H1 (cell line): ENCODE data around the gene APOC1. TPM values are rescaled to one million over a fixed set of nuclear protein-coding genes. Genes with fewer than 3 reads are reported as not detected.

Source experiments
- CTCF ChIA-PET: fragments of 300-600 bp; sonication (Branson Sonifier 250); formaldehyde crosslinking; loops from one replicate; lab custom pipeline; 2021; ENCODE audit not compliant: partially characterized antibody; lab: Charles Lee
- POLR2A ChIA-PET: fragments of 300-600 bp; sonication (Branson Sonifier 250); formaldehyde crosslinking; loops from one replicate; lab custom pipeline; 2021; ENCODE audit warnings: inconsistent platforms; ENCODE audit not compliant: partially characterized antibody; lab: Charles Lee
- DNase-seq, 2 experiments: peaks; one replicate each; pipeline versions ENCODE4 v3.0.0 to v3.0.0-alpha.2; 2010 to 2022; ENCODE audit warnings: low spot score in 2 of 2, low read depth in 1 of 2, mixed read lengths in 1 of 2
- FAIRE-seq: peaks from 2 replicates; lab custom pipeline; 2011; peaks lifted over from hg19 to GRCh38; lab: Jason Lieb, UNC
- H2AFZ ChIP-seq: 2 replicates; pipeline ENCODE4 v1.8.1; 2012; ENCODE audit warnings: low read length, inconsistent platforms
- H2AK5ac ChIP-seq: 2 replicates; pipeline ENCODE4 v1.6.1; 2013; ENCODE audit warnings: low read depth, low read length
- H2BK120ac ChIP-seq: replicated peaks from 2 replicates; pipeline ENCODE3; 2013; ENCODE audit warnings: low read depth, low read length, inconsistent platforms
- H2BK12ac ChIP-seq: 2 replicates; pipeline ENCODE4 v1.6.1; 2013; ENCODE audit warnings: low read depth, low read length
- H2BK15ac ChIP-seq: 2 replicates; pipeline ENCODE4 v1.6.1; 2013; ENCODE audit warnings: low read length
- H2BK20ac ChIP-seq: 2 replicates; pipeline ENCODE4 v1.6.1; 2013; ENCODE audit warnings: low read length
- H2BK5ac ChIP-seq: 2 replicates; pipeline ENCODE4 v1.6.1; 2013; ENCODE audit warnings: low read depth, low read length
- H3K14ac ChIP-seq: 2 replicates; pipeline ENCODE4 v1.6.1; 2013; ENCODE audit warnings: inconsistent platforms; ENCODE audit not compliant: insufficient read length
- H3K18ac ChIP-seq: 2 replicates; pipeline ENCODE4 v1.6.1; 2013; ENCODE audit warnings: low read length; ENCODE audit errors: extremely low read depth
- H3K23ac ChIP-seq: 2 replicates; pipeline ENCODE4 v1.6.1; 2013; ENCODE audit warnings: inconsistent platforms; ENCODE audit not compliant: insufficient read length
- H3K23me2 ChIP-seq: 2 replicates; pipeline ENCODE4 v1.6.1; 2013; ENCODE audit warnings: low read depth, low read length
- H3K27ac ChIP-seq: 2 replicates; pipeline ENCODE4 v1.6.1; 2011; ENCODE audit warnings: low read depth, low read length, inconsistent platforms
- H3K27me3 ChIP-seq, 4 experiments: replicated peaks in 1 of 4; 1 replicate in 1 of 4; 2 replicates in 3 of 4; pipeline versions ENCODE4 v1.6.1 to v1.8.1; 2011 to 2013; ENCODE audit warnings: low read length in 3 of 4, mild to moderate bottlenecking in 3 of 4, inconsistent platforms in 2 of 4, mixed read lengths in 2 of 4, moderate library complexity in 1 of 4; ENCODE audit not compliant: control insufficient read depth in 3 of 4, insufficient read depth in 3 of 4; ENCODE audit errors: extremely low read depth in 1 of 4
- H3K36me3 ChIP-seq, 4 experiments: 2 replicates each; pipeline versions ENCODE4 v1.6.1 to v1.8.1; 2011 to 2013; ENCODE audit warnings: mild to moderate bottlenecking in 4 of 4, low read length in 3 of 4, moderate library complexity in 2 of 4, control low read depth in 1 of 4, inconsistent platforms in 1 of 4; ENCODE audit not compliant: insufficient read depth in 4 of 4, control insufficient read depth in 2 of 4
- H3K4ac ChIP-seq: replicated peaks from 2 replicates; pipeline ENCODE3; 2013; ENCODE audit warnings: low read length, low read depth, mixed read lengths, inconsistent platforms; ENCODE audit not compliant: insufficient read length
- H3K4me1 ChIP-seq, 4 experiments: replicated peaks in 1 of 4; 1 replicate in 1 of 4; 2 replicates in 3 of 4; pipeline versions ENCODE4 v1.6.1 to v1.8.1; 2011 to 2013; ENCODE audit warnings: low read length in 3 of 4, inconsistent platforms in 2 of 4, mixed read lengths in 1 of 4; ENCODE audit not compliant: insufficient read depth in 4 of 4, control insufficient read depth in 3 of 4
- H3K4me2 ChIP-seq, 2 experiments: 2 replicates each; pipeline versions ENCODE4 v1.6.1 to v1.8.1; 2011 to 2013; ENCODE audit warnings: low read depth in 2 of 2, low read length in 2 of 2, control low read depth in 1 of 2, inconsistent platforms in 1 of 2, mild to moderate bottlenecking in 1 of 2; ENCODE audit not compliant: insufficient read depth in 1 of 2
- H3K4me3 ChIP-seq, 4 experiments: fragments of 200-600, 300-600 bp in 1 of 4; sonication (generic), shearing (Covaris generic), sonication (Bioruptor Twin) in 1 of 4; 2 replicates each; pipeline versions ENCODE4 v1.5.1 to v1.8.1; 2011 to 2016; ENCODE audit warnings: low read length in 4 of 4, low read depth in 3 of 4, control low read depth in 2 of 4, inconsistent platforms in 2 of 4, mild to moderate bottlenecking in 2 of 4, mixed read lengths in 1 of 4, moderate library complexity in 1 of 4; ENCODE audit not compliant: insufficient read depth in 2 of 4; ENCODE audit errors: extremely low read depth in 1 of 4
- H3K56ac ChIP-seq: replicated peaks from 2 replicates; pipeline ENCODE3; 2013; ENCODE audit warnings: low read depth, mild to moderate bottlenecking, mixed read lengths, low read length, inconsistent platforms; ENCODE audit not compliant: insufficient read length
- H3K79me1 ChIP-seq: 2 replicates; pipeline ENCODE4 v1.6.1; 2013; ENCODE audit warnings: low read depth, low read length, control low read depth
- H3K79me2 ChIP-seq, 2 experiments: 2 replicates each; pipeline versions ENCODE4 v1.6.1 to v1.8.1; 2012 to 2013; ENCODE audit warnings: low read length in 2 of 2, mild to moderate bottlenecking in 2 of 2, inconsistent platforms in 1 of 2; ENCODE audit not compliant: insufficient read depth in 2 of 2, control insufficient read depth in 1 of 2
- H3K9ac ChIP-seq, 4 experiments: replicated peaks in 1 of 4; 1 replicate in 1 of 4; 2 replicates in 3 of 4; pipeline versions ENCODE4 v1.6.1 to v1.8.1; 2011 to 2013; ENCODE audit warnings: low read depth in 3 of 4, low read length in 3 of 4, control low read depth in 2 of 4, mild to moderate bottlenecking in 2 of 4, moderate library complexity in 2 of 4, inconsistent platforms in 1 of 4; ENCODE audit errors: extremely low read depth in 1 of 4
- H3K9me3 ChIP-seq, 2 experiments: 2 replicates each; pipeline versions ENCODE4 v1.6.1 to v1.8.1; 2012 to 2013; ENCODE audit warnings: mild to moderate bottlenecking in 2 of 2, moderate library complexity in 2 of 2, control low read depth in 1 of 2, inconsistent platforms in 1 of 2, low read depth in 1 of 2, low read length in 1 of 2, mixed read lengths in 1 of 2; ENCODE audit not compliant: insufficient read depth in 2 of 2
- H4K20me1 ChIP-seq, 2 experiments: replicated peaks in 1 of 2; 2 replicates each; pipeline versions ENCODE3 to v1.8.1; 2011 to 2013; ENCODE audit warnings: inconsistent platforms in 2 of 2, low read length in 2 of 2, mild to moderate bottlenecking in 1 of 2; ENCODE audit not compliant: insufficient read depth in 2 of 2, control insufficient read depth in 1 of 2
- H4K5ac ChIP-seq: 2 replicates; pipeline ENCODE4 v1.6.1; 2013; ENCODE audit warnings: low read length, low read depth, mixed read lengths, inconsistent platforms; ENCODE audit not compliant: insufficient read length
- H4K8ac ChIP-seq: 2 replicates; pipeline ENCODE4 v1.8.0; 2013; ENCODE audit warnings: mild to moderate bottlenecking, moderate library complexity, low read length, inconsistent platforms; ENCODE audit not compliant: insufficient read depth; ENCODE audit errors: extremely low read depth
- H4K91ac ChIP-seq: replicated peaks from 2 replicates; pipeline ENCODE3; 2013; ENCODE audit warnings: low read length, mixed read lengths, inconsistent platforms; ENCODE audit not compliant: insufficient read length
- FOSL1 ChIP-seq: IDR thresholded peaks from 2 replicates; pipeline ENCODE4 v1.6.1; 2011; ENCODE audit warnings: mild to moderate bottlenecking, low read depth, low read length, moderate library complexity; ENCODE audit not compliant: insufficient read depth
- JUN ChIP-seq: IDR thresholded peaks from 2 replicates; pipeline ENCODE4 v1.6.1; 2011; ENCODE audit warnings: low read depth, mild to moderate bottlenecking, improper control_type of control experiment, low read length
- KDM5A ChIP-seq: fragments of 200-600 bp; IDR thresholded peaks from 2 replicates; pipeline ENCODE4 v1.7.1; 2012; ENCODE audit warnings: mild to moderate bottlenecking, low read length, inconsistent platforms, mixed read lengths
- RAD21 ChIP-seq, 2 experiments: IDR thresholded peaks in 1 of 2; conservative IDR thresholded peaks in 1 of 2; 2 replicates each; pipeline ENCODE4 v1.6.1; 2011; ENCODE audit warnings: low read depth in 2 of 2, low read length in 2 of 2, improper control_type of control experiment in 1 of 2, inconsistent platforms in 1 of 2, mild to moderate bottlenecking in 1 of 2, moderate library complexity in 1 of 2
- RFX5 ChIP-seq: IDR thresholded peaks from 2 replicates; pipeline ENCODE4 v1.6.1; 2011; ENCODE audit warnings: low read depth, low read length, improper control_type of control experiment, borderline replicate concordance
- RNF2 ChIP-seq: fragments of 200-900, 300-1000 bp; sonication (generic); IDR thresholded peaks from 2 replicates; pipeline ENCODE4 v1.7.1; 2016; ENCODE audit warnings: borderline replicate concordance, low read depth, mild to moderate bottlenecking, antibody characterized with exemption, low read length; ENCODE audit not compliant: poor library complexity, severe bottlenecking; ENCODE audit errors: missing control alignments
- RXRA ChIP-seq: IDR thresholded peaks from 2 replicates; pipeline ENCODE4 v1.6.1; 2011; ENCODE audit warnings: low read depth, mild to moderate bottlenecking, low read length, moderate library complexity; ENCODE audit not compliant: insufficient read depth
- SIX5 ChIP-seq: IDR thresholded peaks from 2 replicates; pipeline ENCODE4 v1.6.1; 2011; ENCODE audit warnings: mild to moderate bottlenecking, low read depth, low read length
- SP4 ChIP-seq: IDR thresholded peaks from 2 replicates; pipeline ENCODE4 v1.6.1; 2012; ENCODE audit warnings: low read length, inconsistent platforms
- SUZ12 ChIP-seq: fragments of 200-600 bp; sonication (generic); IDR thresholded peaks from 2 replicates; pipeline ENCODE4 v1.6.1; 2012; ENCODE audit warnings: mild to moderate bottlenecking, inconsistent platforms, low read length, moderate library complexity, mixed read lengths
- WGBS, 2 experiments: shearing (Covaris generic) in 1 of 2; methylation state at CpG; one replicate each; pipeline versions ENCODE4 v1.1.6 to v1.1.7; 2013 to 2015; ENCODE audit warnings: low lambda C conversion rate in 2 of 2, mixed read lengths in 2 of 2, inconsistent platforms in 1 of 2, low coverage in 1 of 2, missing lambda C conversion rate in 1 of 2; ENCODE audit not compliant: insufficient replicate concordance in 2 of 2, insufficient coverage in 1 of 2, insufficient read length in 1 of 2; ENCODE audit errors: extremely low coverage in 1 of 2, missing lambda C conversion rate in 1 of 2; 5-methylcytosine and 5-hydroxymethylcytosine counted together
- polyA plus RNA-seq, 7 experiments: library from polyadenylated mRNA; depleted of rRNA in 3 of 7; stranded (reverse) in 5 of 7; unstranded in 2 of 7; fragments of >200 nt in 5 of 7; fragments of 200-250 nt in 2 of 7; gene quantifications; 1 replicate in 5 of 7; 2 replicates in 1 of 7; 4 replicates in 1 of 7; pipeline versions ENCODE4 v1.2.1 to v1.2.3, GENCODE V29; 2011 to 2013; ENCODE audit warnings: missing spikeins in 2 of 7, mixed read lengths in 2 of 7
- total RNA-seq: library from RNA; stranded (reverse); fragmentation: NEBNext Ultra II Directional; extraction: Animal tissue kit (Norgen Biotek cat#: 25700); gene quantifications from 2 replicates; pipeline ENCODE4 v1.2.1, GENCODE V29; 2021

APOC1 gene
- total and polyA plus RNA-seq, 2 of the 8 experiments (the other 6 are each of a cell fraction or from before 2014, with no cell fraction given): 55.8 to 78.2 TPM

GRCh38 chr19:44891016-44891882 lies 23.2 kb upstream of the APOC1 start, which contains the start of gene TOMM40:
Gene TOMM40, plus strand, starts transcription at chr19:44891254. Its CDS starts 162 bp downstream, at chr19:44891416.
- Histone ChIP-seq H2AFZ (no peak within 1 kb of the TSS), H2BK15ac (no peak within 1 kb of the TSS), H3K79me1 (peaks cover 23% of the 10 kb centered on the region), H3K23me2 (peaks cover 17% of the 10 kb centered on the region), H2AK5ac (0 out of 2 replicates have a peak within 1 kb of the TSS, but pooled peaks have one; percentile 24), H3K23ac (no peak within 1 kb of the TSS), H3K4me2 (peak within 1 kb of the TSS; percentile 93 to 97), H3K9me3 (no peaks in the 10 kb centered on the region), H3K14ac (no peak within 1 kb of the TSS), H3K79me2 (peaks cover 7 to 40% of the 10 kb centered on the region in 2 experiments), H4K5ac (peak within 1 kb of the TSS; percentile 14), H3K56ac (peak within 1 kb of the TSS; percentile 52), H3K27me3 (no peaks in the 10 kb centered on the region), H3K36me3 (peaks cover 29 to 56% (median 37%) of the 10 kb centered on the region in 4 experiments), H4K8ac (peak within 1 kb of the TSS; percentile 94; the same call in 1 of the 2 replicates), H3K4me3 (peak within 1 kb of the TSS; percentile 79 to 99 (median 94)), H3K27ac (peak within 1 kb of the TSS; percentile 90), H3K9ac (peak within 1 kb of the TSS; percentile 88 to 97 (median 92)), H4K91ac (no peak within 1 kb of the TSS), H3K4ac (peak within 1 kb of the TSS; percentile 63), H4K20me1 (peaks cover 11 to 20% of the 10 kb centered on the region in 2 experiments), H3K4me1 (peaks cover 5 to 8% (median 7%) of the 10 kb centered on the region in 4 experiments), H3K18ac (peak within 1 kb of the TSS; percentile 73), H2BK12ac (no peak within 1 kb of the TSS), H2BK20ac (no peak within 1 kb of the TSS; the same call in 1 of the 2 replicates), H2BK120ac (no peak within 1 kb of the TSS), H2BK5ac (peak within 1 kb of the TSS; percentile 71)
- DNase-seq: peak in 1 of 2 experiments; percentile 98
- FAIRE-seq: no peak
- CTCF ChIA-PET: interaction anchor here (1.7 to 2.1 kb wide), 2 partner anchors 13 to 17 kb away, joined by 5 to 7 read pairs; no protein-coding TSS in a partner anchor
- POLR2A ChIA-PET: interaction anchor here (0.9 to 9.8 kb wide), 18 partner anchors 7 to 794 kb away, joined by 3 to 247 read pairs (median 5); partner anchors contain the start of genes APOE, CLASRP, NECTIN2 and ZNF296
- WGBS, 2 experiments: 1% methylated on average over 40 of the region's 81 CpGs; no CpG with 5 or more reads in 1 of the 2 experiments
- TF ChIP-seq RFX5 (no peak), FOSL1 (no peak), KDM5A (peak; percentile 27; the same call in 1 of the 2 replicates), RAD21 (IDR thresholded peaks at IDR 0.05 in 1 of 2, conservative IDR thresholded peaks at IDR 0.05 in 1 of 2; ENCODE audit: low read depth in 2 of 2, low read length in 2 of 2) (no peak), SP4 (peak; percentile 94), RXRA (no peak), SUZ12 (no peak), SIX5 (no peak), JUN (no peak), RNF2 (no peak)
